Myocyte (in vitro differentiated cells): ENCODE results near the gene UBE2S. TPM values are rescaled to one million over a fixed set of nuclear protein-coding genes. Genes with fewer than 3 reads are reported as not detected.
"Not testable (repeated sequence)": the region's sequence is repeated elsewhere in the genome, so short reads cannot be mapped to it uniquely, and the experiment has no call there.

Experiments used
- DNase-seq: peaks from one replicate; pipeline ENCODE4 v3.0.0-alpha.2; 2012; ENCODE audit warnings: low read depth
- total RNA-seq: library from RNA; depleted of rRNA; stranded (reverse); fragments of >200 nt; gene quantifications from 2 replicates; pipeline ENCODE4 v1.2.3, GENCODE V29; 2014

UBE2S gene
- total RNA-seq, 1 donor from 2014 or later: 54.9 TPM

DNA sequence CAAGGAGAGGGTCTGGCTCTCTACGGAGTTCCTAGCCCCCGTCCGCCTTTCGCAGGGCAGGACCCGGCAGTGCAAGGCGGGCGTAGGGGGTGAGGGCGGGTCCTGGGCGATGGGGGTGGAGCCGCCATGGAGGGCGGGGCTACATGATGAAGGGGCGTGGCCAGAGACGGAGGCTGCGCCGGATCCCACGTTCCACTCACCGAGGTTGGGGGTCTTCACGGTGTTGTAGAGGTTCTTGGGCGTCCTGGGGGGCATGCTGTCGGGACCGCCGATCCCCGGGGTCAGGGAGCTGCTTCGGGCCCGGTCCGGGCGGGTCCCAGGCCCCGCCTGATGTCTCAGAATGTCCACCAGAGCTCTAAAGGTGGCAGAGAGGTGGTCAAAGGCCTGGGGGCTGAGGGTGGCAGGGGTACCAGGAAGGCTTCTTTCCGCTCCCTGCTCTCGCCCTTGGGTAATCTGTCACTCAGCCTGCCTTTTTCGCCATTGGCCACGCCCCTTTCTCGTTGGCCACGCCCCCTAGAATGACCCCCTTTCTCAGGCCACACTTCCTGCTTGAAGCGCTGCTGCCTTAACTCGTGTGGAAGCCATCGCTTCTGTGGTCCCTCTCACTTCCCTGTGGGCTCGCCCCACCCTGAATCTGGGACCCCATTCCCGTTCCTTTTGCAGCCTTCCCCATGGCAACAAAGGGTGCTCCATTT is 33.0 kb upstream of the UBE2S start:
- DNase-seq: no peak

DNA sequence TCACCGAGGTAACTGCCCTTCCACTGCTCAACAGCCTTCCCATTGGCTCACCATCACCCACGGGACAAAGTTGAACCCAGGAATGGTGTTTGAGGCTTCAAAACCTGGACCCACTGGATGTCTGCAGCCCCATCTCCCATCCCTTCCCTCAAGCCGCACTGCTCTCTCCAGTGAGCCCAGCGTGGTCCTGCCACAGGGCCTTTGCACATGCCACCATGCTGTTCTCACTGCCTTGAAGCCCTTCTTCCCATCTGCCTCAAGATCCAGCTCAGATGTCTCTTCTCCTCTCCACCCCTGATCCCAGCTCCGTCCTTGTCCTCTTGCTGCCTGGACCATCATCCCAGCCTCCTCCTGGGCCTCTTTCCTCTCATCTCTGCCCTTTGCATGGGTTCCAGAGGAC is 31.5 kb upstream of the UBE2S start:
- no peak for DNase-seq

DNA sequence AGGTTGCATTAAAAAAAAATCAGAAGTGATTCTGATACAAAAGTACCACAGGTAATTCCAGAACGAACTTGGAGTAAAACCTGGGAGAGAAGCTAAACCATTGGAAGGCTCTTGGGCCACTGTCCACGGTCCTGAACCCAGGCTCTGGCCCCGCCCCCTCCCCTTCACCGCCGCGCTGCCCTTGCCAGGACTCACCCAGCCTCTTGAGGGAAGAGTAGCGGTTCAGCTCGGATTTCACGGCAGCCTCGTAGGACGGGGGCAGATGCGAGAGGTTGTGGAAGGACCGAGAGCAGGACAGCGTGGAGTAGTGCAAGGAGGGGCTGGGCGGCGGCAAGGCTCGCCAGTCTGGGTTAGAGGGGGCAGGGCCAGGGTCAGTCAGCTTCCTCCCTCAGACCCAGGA is 29.8 kb upstream of the UBE2S start:
- peak; percentile 83 for DNase-seq

DNA sequence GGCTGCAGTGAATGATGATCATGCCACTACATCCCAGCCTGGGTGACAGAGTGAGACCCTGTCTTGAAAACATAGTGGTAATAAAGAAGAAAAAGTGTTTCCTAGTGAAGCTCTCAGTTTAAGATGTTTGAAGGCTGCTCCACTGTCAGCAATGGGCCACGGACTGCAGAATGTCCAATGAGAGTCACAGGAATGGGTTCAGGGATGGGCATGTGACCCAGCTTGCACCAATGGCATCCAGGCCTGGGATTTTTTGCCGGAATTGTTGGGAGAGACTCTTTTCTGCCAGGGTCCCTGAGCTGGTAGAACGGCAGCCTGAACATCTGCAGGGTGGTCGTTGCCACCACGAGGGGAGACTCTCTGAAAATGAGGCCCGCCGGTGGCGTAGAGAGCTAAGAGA is 29.3 kb upstream of the UBE2S start:
- DNase-seq: no peak

DNA sequence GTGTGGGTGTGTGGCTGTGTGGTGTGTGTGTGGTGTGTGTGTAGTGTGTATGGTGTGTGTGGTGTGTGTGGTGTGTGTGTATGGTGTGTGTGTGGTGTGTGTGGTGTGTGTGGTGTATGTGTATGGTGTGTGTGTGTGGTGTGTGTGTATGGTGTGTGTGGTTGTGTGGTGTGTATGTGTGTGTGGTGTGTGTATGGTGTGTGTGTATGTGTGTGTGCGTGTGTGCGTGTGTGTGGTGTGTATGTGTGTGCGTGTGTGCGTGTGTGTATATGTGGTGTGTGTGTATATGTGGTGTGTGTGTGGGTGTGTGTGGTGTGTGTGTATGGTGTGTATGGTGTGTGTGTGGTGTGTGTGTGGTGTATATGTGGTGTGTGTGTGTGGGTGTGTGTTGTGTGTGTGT is 27.4 kb upstream of the UBE2S start:
- DNase-seq: no peak

DNA sequence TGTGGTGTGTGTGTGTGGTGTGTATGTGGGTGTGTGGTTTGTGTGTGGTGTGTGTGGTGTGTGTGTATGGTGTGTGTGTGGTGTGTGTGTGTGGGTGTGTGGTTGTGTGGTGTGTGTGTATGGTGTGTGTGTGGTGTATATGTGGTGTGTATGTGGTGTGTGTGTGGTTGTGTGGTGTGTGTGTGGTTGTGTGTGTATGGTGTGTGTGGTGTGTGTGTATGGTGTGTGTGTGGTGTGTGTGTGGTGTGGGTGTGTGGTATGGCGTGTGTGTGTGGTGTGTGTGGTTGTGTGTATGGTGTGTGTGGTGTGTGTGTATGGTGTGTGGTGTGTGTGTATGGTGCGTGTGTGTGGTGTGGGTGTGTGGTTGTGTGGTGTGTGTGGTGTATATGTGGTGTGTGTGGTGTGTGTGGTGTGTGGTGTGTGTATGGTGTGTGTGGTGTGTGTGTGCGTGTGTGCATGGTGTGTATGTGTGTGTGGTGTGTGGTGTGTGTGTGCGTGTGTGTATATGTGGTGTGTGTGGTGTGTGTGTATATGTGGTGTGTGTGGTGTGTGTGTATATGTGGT is 26.9 kb upstream of the UBE2S start:
- DNase-seq: no peak

DNA sequence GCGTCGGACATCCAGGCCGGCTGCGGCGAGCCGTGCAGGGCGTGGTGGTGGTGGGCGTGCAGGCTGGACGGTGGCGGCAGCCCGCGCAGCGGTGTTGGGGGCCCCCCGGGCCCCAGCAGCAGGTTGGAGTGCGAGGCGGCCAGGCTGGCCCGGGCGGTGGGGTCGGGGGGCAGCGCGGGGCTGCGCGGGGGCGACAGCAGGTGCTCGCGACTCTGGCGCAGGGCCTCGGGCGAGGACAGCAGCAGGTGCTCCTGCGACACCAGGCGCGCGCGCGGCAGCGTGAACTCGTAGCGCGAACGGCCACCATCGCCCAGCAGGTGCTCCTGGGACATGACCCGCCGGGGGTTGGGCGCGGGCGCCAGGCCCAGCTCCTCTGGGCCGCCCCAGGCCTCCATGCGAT is 25.7 kb upstream of the UBE2S start:
- DNase-seq: no peak

DNA sequence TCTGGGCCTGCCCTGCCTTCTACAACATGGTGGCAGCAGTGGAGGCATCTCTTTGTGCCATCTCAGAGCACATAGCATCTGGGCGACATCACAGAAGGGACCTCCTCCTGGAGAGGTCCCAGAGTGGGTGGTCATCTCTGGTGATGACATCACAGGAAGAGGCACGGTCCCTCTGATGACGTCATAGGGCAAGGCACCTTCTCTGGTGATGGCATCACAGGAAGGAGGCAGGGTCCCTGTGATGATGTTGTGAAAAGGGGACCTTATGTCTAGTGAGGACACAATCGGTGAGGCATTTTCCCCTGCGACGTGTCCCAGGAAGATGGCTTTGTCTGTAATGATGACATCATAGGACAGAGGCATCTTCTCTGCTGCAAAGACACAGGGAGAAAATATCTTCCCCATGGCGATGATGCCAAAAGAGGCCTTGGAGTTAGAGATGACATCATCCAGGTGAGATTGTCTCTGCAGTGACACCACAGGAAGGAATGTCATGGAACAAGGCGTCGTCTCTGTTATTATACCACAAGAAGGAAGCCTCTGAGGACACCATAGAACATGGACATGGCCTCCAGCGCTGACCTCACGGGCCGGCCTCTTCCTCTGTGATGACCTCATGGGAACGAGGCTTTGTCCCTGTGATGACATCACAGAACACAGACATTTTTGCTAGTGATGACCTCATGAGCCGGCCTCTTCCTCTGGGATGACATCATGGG is 24.8 kb upstream of the UBE2S start:
- DNase-seq: no peak

DNA sequence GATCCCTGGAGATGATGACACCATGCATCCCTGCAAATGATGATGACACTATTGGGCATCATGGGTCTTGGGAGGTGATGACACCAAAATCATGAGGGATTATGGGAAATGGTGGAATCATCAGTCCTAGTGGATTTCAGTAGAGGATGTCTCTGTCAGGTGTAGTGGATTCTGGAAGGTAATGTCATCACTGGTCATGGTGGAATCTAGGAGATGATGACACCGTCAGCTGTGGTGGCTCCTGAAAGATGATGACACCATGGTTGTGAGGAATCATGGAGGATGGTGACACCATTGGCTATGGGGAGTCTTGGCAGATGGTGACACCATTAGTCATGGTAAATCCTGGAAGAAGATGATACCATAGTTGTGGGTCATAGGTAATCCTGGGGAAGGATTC is 23.6 kb upstream of the UBE2S start:
- no peak for DNase-seq

DNA sequence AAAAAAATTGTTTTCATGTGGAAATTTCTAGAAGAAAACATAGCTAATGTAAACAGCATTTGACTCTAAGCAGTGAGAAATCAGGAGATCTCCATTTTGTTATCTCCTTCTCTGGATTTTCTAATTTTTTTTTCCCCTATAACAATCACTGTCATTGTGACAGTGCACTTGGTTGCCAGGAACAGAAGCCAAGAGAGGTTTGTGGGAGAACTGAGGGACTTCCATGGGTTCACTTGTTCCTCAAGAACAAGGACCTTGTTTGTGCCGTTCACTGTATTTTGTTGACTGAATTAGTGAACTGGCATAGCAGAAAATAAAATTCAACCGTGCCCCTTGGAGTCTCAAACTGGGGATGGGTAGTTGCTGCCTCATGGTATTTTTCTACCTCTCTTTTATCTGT is 18.5 kb upstream of the UBE2S start:
- DNase-seq: no peak

DNA sequence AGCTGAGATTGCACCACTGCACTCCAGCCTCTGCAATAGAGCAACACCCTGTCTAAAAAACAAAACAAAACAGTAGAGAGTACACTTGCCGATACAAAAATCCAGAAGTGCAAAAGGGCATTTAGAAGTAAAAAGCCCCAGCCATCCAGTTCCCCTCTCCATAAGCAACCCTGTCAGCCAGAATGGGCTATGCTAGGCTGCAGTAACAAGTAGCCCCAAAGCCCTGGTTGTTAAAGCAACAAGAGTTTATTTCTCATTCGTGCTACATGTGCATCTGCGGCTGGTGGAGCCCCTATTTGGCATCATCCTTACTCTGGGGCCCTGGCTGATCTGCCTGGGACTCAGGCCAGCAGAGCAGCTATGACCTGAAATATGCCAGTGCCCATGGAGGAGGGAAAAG is 16.9 kb upstream of the UBE2S start:
- no peak for DNase-seq

DNA sequence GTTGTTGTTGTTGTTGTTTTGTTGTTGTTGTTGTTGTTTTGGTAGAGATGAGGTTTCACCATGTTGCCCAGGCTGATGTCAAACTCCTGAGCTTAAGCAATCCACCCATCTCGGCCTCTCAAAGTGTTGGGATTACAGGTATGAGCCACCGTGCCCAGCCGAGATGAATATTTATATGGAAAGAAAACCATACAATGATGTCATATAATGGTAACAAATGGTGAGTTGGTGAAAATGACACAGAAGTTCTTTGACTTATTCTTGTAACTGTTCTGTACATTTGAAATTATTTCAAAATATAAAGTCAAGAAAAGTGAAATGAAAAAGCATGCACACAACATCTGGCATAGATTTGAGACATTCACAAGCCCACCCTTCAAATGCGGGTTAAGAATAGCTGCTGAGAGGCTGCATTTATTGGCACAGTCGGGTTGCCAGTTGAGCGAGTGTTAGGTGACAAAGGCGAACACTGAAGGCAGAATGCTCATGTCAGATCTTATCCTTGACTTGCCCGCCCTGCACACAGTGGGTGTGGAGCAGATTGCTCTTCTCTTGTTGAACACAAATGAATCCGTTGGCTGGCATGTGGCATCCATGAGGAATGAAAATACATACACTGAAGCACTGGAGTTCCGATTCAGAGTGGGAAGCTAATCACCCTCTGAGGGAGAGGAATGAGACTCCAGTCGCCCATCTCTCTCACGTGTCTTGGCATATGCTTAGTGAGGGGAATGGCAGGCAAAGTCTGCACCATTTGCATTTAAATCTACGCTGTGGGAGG is 15.8 kb upstream of the UBE2S start:
- no peak for DNase-seq

DNA sequence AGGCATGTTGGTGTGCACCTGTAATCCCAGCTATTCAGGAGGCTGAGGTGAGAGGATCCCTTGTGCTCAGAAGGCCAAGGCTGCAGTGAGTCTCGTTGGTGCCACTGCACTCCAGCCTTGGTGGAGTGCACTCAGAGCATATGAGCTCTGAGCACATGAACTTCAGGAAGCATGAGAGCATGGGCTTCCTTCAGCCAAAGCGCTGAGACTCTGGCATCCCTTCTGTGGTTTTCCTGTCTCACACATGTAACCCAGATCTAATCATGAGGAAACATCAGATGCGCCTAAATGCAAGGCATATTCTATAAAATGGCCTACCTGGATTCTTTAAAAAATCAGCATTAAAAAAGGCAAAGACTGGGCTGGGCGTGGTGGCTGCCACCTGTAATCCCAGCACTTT is 13.7 kb upstream of the UBE2S start:
- not testable (repeated sequence) for DNase-seq

DNA sequence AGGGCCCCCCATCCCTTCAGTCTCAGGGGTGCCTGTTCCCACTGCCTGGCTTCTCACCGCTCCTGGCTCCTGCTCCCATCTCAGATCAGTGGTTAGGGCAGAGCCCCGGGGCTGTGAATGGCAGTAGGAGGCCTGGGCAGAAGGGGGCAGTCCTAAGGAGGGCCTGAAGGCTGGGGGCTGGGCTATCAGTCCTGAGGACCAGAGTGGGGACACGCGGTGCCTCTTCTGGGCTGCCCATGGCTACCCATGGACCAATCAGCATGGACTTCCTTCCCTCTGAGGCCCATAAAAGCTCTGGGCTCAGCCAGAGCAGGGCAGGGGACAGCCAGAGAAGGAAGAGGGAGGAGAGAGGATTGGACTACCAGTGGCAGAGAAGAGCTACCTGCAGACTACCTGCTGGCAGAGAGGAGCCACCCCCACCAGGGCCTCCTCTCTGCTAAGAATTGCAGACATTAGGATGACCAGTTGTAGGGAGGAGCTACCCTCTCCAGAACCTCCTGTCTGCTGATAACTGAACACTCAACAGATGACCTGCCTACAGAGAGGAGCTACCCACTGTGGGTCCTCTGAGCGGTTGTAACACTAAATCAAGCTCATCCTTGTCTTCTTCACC is 12.1 kb upstream of the UBE2S start:
- no peak for DNase-seq

DNA sequence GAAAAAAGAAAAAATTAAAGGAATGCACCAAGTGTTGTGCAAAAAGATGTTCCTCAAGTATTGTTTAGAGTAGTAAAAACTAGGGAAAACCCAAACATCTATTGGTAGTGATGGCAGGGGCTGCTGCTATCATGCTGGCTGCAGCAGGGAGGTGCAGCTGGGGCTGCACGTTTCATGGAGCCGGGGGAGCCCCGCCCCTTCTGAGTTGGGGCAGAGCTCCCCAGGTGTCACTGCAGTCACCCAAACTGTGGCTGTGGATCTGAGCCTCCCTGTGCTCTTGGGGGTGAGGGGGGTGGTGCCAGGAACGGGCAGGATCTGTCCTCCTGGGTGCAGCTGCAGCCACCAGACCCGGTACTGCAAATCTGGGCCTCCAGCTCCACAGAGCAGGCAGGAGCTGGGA is 11.5 kb upstream of the UBE2S start:
- DNase-seq: no peak

DNA sequence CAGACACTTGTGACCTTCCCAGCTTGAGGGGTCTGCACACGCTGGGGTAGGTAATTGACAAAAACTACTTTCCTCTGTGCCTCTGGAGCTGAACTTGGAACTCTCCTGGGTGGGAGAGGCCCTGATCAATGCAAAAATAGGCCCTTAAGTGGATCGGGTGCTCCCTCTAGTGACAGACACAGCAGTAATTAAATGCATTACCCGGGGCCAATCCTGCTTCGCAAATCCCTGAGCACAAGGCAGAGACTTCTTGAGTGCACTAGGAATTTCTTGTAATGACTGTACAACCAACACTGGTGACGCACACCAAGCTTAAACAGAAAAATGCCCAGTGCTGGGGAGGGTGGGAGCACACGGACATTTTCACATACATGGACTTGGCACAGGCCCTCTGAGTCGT is 10.6 kb upstream of the UBE2S start:
- peak; percentile 77 for DNase-seq

DNA sequence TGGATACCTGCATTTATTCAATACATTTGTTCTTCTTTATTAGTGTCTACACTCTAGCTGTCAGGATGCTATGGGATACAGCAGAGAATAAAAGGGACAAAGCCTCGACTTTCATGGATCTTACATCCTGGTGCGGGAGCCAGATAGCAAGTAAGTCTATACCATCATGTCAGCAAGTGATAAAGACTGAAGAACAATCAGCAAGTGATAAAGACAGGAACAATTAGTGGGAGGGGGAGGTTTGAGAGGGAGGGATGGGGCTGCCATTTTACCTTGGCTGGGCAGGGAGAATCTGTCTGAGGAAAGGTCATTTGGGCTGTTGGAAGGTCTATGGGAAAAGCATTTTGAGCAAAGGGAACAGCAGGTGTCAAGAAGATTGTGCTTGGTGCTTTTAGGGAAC is 2.6 kb upstream of the UBE2S start:
- no peak for DNase-seq

DNA sequence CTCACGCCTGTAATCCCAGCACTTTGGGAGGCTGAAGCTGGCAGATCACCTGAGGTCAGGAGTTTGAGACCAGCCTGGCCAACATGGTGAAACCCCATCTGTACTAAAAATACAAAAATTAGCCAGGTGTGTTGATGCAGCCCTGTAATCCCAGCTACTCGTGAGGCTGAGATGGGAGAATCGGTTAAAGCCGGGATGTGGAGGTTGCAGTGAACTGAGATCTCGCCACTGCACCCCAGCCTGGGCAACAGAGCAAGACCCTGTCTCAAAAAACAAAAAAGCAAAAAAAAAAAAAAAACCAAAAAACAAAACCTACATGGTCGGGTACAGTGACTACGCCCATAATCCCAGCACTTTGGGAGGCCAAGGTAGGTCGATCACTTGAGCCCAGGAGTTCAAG is 1.6 kb upstream of the UBE2S start:
- DNase-seq: not testable (repeated sequence)

DNA sequence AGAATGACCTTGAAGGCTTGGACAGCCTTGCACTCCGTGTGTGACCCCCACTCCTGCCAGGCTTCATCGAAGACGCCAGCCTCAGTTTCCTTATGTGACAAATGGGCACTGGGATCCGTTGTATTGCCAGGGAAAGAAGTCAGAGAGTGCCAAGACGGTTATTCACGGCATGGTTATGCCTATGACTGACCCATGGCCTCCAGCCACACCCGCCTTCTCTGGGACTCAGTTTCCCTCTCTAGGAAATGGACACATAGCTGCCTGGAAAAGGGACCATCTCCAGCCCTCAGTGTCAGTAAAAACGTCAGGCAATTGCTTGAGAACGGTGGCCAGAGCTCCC is 915 bp upstream of the UBE2S start:
- DNase-seq: no peak

DNA sequence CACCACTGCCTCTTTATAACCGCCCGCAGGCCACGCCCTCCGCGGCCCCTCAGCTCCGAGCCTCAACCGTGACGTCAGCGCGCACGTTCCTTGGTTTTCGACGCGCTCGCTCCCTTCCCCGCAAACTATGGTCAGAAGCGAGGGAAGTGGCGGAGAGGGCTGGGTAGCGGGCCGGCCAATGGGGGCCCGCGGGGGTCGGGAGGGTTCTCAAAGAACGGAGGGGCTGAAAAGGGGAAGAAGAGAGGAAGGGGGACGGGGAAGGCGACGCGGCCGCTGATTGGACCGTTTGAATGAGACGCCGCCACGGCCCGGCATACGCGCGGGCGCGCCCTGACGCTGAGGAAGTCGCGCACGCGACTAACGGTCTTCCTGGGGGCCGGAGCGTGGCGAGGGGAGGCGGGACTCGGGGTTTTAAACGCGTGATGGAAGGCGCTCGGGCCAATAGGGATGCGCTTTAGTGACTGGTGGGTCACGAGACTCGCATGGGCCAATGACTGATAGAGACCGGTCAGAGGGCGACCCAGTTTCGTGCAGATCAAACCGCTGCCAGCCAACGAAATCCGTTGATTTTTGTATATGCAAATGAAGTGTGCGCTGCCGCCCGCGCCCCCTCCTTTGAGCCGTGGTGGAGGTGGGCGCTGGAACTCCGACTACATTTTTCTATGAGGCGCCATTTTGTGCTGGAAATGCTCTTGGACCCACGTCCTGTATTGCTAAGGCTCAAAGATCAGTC is 378 bp upstream of the UBE2S start:
- peak; percentile 100 for DNase-seq
